D721Med (cell line): ENCODE data around the gene KRTAP12-4.

Source experiments
- DNase-seq: peaks from one replicate; pipeline ENCODE4 v3.0.0; 2011; ENCODE audit warnings: low spot score; ENCODE audit not compliant: insufficient read length
- FAIRE-seq: peaks from 2 replicates; lab custom pipeline; 2011; peaks lifted over from hg19 to GRCh38; lab: Jason Lieb, UNC
- CTCF ChIP-seq: IDR thresholded peaks from 2 replicates; pipeline ENCODE4 v1.5.1; 2012; ENCODE audit warnings: mild to moderate bottlenecking, control low read depth; ENCODE audit not compliant: insufficient read depth; ENCODE audit errors: missing control alignments

KRTAP12-4 gene

DNA sequence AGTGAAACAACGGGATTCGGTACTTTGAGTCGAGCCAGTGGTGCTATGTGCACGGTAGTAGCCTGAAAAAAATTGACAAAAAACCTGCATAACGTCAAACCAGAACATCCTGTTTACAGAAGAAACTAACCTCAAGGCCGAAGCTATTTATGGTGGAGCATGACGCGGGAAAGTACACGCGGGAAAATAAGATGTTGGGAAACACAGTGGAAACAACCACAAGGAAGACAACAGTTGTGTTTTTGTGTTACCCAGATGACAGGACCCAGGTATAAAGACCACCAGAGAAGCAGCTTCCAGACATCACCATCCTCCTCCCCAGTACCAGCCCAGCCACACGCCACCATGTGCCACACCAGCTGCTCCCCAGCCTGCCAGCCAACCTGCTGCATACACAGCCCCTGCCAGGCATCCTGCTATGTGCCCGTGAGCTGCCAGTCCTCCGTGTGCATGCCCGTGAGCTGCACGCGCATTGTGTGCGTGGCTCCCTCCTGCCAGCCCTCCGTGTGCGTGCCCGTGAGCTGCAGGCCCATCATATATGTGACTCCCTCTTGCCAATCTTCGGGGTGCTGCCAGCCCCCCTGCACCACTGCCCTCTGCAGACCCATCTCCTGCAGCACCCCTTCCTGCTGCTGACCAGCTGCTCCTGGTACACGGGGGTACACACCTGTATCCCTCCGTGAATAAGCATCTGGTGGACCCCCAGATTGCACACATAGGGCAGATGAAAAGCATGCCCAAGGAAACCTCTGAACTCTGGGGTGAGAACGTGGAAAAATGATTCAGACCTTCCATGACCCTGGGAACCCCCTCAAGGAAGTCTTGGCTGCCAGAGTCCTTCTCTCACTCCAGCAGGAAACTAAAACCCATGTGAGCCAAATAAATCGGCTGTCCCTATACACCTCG lies 3.4 kb upstream of the KRTAP12-4 start, which contains the start of gene KRTAP12-3:
Gene KRTAP12-3, plus strand, starts transcription at position 298 of the 906 bp plus-strand sequence. Its CDS starts 48 bp downstream, at position 346.
- no peak for TF ChIP-seq CTCF
- DNase-seq (no peak), FAIRE-seq (no peak)

DNA sequence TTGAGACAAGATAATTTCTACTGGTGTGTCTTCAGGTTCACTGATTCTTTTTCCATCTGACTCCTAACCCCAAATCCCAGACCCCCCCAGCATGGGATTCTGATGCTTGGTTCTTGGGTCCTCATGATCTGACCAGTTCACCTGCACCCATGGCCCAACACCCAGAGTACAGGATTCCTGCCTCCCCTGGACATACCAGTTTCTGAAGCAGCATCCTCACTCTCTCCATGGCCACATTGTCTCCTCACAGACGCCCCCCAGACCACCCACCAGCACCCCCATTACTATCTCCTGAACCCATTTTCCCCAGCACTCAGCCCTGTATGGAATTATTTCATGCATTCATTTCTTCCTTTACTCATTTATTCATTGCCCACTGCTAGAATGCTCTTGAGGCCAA lies 2.4 kb upstream of the KRTAP12-4 start:
- TF ChIP-seq CTCF = no peak
- FAIRE-seq (no peak), DNase-seq (no peak)

DNA sequence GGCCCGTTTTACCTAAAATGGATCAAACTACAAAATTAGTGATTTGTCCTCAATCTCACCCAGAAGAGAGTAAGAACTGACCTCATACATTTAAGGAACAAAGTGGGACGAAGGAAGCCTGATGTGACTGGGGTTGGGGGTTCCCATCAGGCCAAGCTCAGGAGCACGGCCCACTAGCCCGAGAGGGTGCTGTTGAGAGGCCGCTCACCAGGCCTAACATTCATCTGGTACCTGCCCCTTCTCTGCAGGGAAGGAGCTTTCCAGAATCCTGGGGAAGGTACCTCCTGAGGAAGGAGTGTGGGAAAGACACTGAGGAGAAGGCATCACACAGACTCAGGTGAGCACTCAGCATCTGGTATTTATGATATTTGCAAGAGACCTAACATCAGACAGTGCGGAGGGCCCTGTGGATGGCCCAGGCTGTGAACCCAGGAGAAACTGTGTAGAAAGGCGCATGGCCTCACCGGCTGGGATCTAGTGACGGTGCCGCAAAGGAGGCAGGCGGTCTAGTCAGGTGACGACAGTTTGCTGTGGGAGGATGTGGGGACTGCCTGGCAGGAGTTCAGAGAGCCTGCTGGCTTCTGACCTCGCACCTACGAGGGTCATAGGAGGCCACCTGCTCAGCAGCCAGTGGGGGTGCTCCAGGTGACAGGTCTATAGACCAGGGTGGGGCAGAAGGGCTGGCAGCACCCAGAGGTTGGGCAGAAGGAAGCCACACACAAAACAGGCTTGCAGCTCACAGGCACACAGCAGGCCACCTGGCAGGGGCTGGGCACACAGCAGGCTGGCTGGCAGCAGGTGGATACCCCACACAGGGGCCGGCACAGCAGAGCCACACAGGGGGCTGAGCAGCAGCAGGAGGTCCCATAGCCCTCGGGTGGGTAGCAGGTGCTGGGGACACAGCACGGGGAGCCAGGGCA lies 543 bp downstream of the KRTAP12-4 start:
- FAIRE-seq = no peak
- DNase-seq = no peak
- no peak for TF ChIP-seq CTCF

GRCh38 chr21:44653123-44653522 lies 1.3 kb downstream of the KRTAP12-4 start:
- no peak for DNase-seq
- TF ChIP-seq CTCF = no peak
- no peak for FAIRE-seq

DNA sequence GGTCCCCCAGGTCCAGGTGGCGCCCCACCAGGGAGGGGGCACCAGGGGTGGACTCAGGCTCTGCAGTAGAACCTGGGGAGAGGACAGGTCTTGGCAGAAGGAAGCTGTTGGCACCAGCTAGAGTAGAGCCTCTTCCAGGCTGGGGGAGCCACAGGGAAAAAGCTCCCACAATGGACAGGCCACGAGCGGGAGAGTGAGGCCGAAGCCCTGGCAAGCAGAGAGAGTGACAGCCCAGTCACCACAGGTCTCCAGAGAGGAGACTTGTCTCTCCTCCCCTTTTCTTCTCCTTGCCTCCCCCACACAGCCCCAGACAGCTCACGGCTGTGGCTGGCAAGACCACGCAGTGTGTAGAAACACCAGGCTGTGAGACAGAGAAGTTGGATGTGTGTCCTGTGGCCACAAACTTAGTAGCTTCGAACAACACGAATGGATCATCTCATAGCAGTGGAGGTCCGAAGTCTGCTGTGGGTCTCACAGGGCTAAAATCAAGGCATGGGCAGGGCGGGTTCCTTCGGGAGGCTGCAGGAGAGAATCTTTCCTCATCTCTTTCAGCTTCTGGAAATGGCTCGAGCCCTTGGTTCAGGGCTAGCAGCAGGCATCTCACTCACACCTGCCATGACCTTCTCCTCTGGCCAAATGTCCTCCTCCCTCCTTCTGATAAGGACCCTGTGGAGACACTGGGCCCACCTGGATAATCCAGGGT lies 3.3 kb downstream of the KRTAP12-4 start:
- FAIRE-seq = no peak
- no peak for TF ChIP-seq CTCF

DNA sequence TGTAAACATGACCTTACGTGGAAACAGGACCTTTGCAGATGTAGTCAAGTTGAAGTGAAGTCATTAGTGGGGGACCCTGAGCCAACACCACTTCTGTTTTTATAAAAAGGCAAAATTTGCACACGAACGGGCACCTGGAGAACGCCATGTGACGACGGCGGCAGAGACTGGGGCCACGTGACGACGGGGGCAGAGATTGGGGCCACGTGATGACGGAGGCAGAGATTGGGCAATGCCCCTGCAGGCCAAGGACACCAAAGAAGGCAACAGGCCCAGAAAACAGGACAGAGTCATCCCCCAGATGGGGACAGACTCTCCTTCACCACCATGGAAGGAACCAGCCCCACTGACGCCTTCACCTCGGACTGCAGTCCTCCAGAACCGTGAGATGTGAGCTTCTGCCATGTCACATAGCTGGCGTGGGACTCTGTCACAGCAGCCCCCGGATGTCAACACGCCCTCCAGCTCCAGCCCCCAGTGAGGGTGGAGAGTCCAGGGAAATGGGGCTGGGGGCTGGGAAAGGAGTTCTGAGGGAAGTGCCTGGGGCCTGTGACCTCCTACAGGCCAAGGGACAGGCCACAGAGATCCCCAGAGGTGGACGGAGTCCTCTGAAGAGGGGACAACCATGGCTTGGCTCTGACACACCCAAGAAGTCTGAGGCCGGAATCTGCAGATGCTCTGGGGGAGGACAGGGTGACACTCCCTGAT lies 4.0 kb downstream of the KRTAP12-4 start:
- no peak for TF ChIP-seq CTCF
- FAIRE-seq = no peak

More for the DNA sequence above, 3.3 kb downstream of the KRTAP12-4 start:
- no peak for DNase-seq

More for the DNA sequence above, 4.0 kb downstream of the KRTAP12-4 start:
- DNase-seq = no peak
